ENCODE measurements around the gene CASP10.
"Not testable (repeated sequence)": the region's sequence is repeated elsewhere in the genome, so short reads cannot be mapped to it uniquely, and the experiment has no call there.

CASP10 gene

GRCh38 chr2:201150454-201151020 lies 32.4 kb upstream of the CASP10 start:
- intact Hi-C loops (cut with micrococcal nuclease), result loop anchor here (2.0 kb wide), 1 partner anchor 18 kb away; no protein-coding TSS in a partner anchor
- no peaks in the 10 kb centered on the region for H3K27me3 Mint-ChIP-seq
- H3K4me3 Mint-ChIP-seq, result peak overlapping the region; percentile 49
- H3K36me3 Mint-ChIP-seq (ENCODE audit: low read depth), result peaks cover 91% of the 10 kb centered on the region
- no peaks in the 10 kb centered on the region for H3K9me3 Mint-ChIP-seq
- peaks cover 75% of the 10 kb centered on the region for H3K4me1 Mint-ChIP-seq (ENCODE audit: low read depth)
- peak overlapping the region; percentile 80 for H3K27ac Mint-ChIP-seq

- no peaks in the 10 kb centered on the region for H3K9me3 Mint-ChIP-seq
- peak overlapping the region; percentile 49 for H3K4me3 Mint-ChIP-seq
- intact Hi-C loops (cut with micrococcal nuclease), result loop anchor here (2.0 kb wide), 1 partner anchor 19 kb away; no protein-coding TSS in a partner anchor
- H3K27ac Mint-ChIP-seq, result peak overlapping the region; percentile 80
- H3K4me1 Mint-ChIP-seq (ENCODE audit: low read depth), result peaks cover 82% of the 10 kb centered on the region
- peaks cover 89% of the 10 kb centered on the region for H3K36me3 Mint-ChIP-seq (ENCODE audit: low read depth)
- no peaks in the 10 kb centered on the region for H3K27me3 Mint-ChIP-seq
Measured at GRCh38 chr2:201151127-201151981, 31.6 kb upstream of the CASP10 start.

- H3K27ac Mint-ChIP-seq, result peak overlapping the region; percentile 80
- intact Hi-C loops (cut with micrococcal nuclease), result no loop called here
Measured at GRCh38 chr2:201152517-201152916, 30.4 kb upstream of the CASP10 start.

GRCh38 chr2:201152999-201153815 lies 29.7 kb upstream of the CASP10 start:
- H3K36me3 Mint-ChIP-seq (ENCODE audit: low read depth), result peaks cover 94% of the 10 kb centered on the region
- peak overlapping the region; percentile 80 for H3K27ac Mint-ChIP-seq
- H3K27me3 Mint-ChIP-seq, result no peaks in the 10 kb centered on the region
- H3K9me3 Mint-ChIP-seq, result no peaks in the 10 kb centered on the region
- H3K4me1 Mint-ChIP-seq (ENCODE audit: low read depth), result peaks cover 86% of the 10 kb centered on the region
- no peak overlapping the region for H3K4me3 Mint-ChIP-seq
- intact Hi-C loops (cut with micrococcal nuclease), result no loop called here

More at GRCh38 chr2:201152517-201152916, 30.4 kb upstream of the CASP10 start:
- no peaks in the 10 kb centered on the region for H3K9me3 Mint-ChIP-seq
- H3K27me3 Mint-ChIP-seq, result no peaks in the 10 kb centered on the region
- no peak overlapping the region for H3K4me3 Mint-ChIP-seq
- H3K4me1 Mint-ChIP-seq (ENCODE audit: low read depth), result peaks cover 81% of the 10 kb centered on the region
- H3K36me3 Mint-ChIP-seq (ENCODE audit: low read depth), result peaks cover 90% of the 10 kb centered on the region

GRCh38 chr2:201154615-201155399 lies 28.1 kb upstream of the CASP10 start:
- Mint-ChIP-seq H3K9me3 (no peaks in the 10 kb centered on the region), H3K27me3 (no peaks in the 10 kb centered on the region), H3K27ac (peak overlapping the region; percentile 94), H3K36me3 (ENCODE audit: low read depth) (peaks cover 94% of the 10 kb centered on the region), H3K4me1 (ENCODE audit: low read depth) (peaks cover 79% of the 10 kb centered on the region), H3K4me3 (peak overlapping the region; percentile 17)
- intact Hi-C loops (cut with micrococcal nuclease), result loop anchor here (5.0 kb wide), 1 partner anchor 83 kb away; the partner anchor contains the start of genes HYCC2 and NDUFB3

GRCh38 chr2:201156036-201156435 lies 26.9 kb upstream of the CASP10 start:
- intact Hi-C loops (cut with micrococcal nuclease), result loop anchor here (5.0 kb wide), 1 partner anchor 84 kb away; the partner anchor contains the start of genes HYCC2 and NDUFB3
- Mint-ChIP-seq H3K36me3 (ENCODE audit: low read depth) (peaks cover 94% of the 10 kb centered on the region), H3K4me3 (no peak overlapping the region), H3K4me1 (ENCODE audit: low read depth) (peaks cover 74% of the 10 kb centered on the region), H3K27me3 (no peaks in the 10 kb centered on the region), H3K27ac (peak overlapping the region; percentile 94), H3K9me3 (no peaks in the 10 kb centered on the region)

- peaks cover 68% of the 10 kb centered on the region for H3K4me1 Mint-ChIP-seq (ENCODE audit: low read depth)
- H3K27me3 Mint-ChIP-seq, result no peaks in the 10 kb centered on the region
- intact Hi-C loops (cut with micrococcal nuclease), result loop anchor here (5.0 kb wide), 1 partner anchor 84 kb away; the partner anchor contains the start of genes HYCC2 and NDUFB3
- H3K27ac Mint-ChIP-seq, result peak overlapping the region; percentile 94
- H3K36me3 Mint-ChIP-seq (ENCODE audit: low read depth), result peaks cover 94% of the 10 kb centered on the region
- H3K4me3 Mint-ChIP-seq, result no peak overlapping the region
- H3K9me3 Mint-ChIP-seq, result no peaks in the 10 kb centered on the region
Measured at GRCh38 chr2:201156640-201157039, 26.3 kb upstream of the CASP10 start.

- Mint-ChIP-seq H3K9me3 (no peaks in the 10 kb centered on the region), H3K4me1 (ENCODE audit: low read depth) (peaks cover 66% of the 10 kb centered on the region), H3K27ac (peak overlapping the region; percentile 94), H3K36me3 (ENCODE audit: low read depth) (peaks cover 94% of the 10 kb centered on the region), H3K4me3 (peak overlapping the region; percentile 45), H3K27me3 (no peaks in the 10 kb centered on the region)
- intact Hi-C loops (cut with micrococcal nuclease), result loop anchor here (1.0 to 5.0 kb wide), 2 partner anchors 40 to 85 kb away; partner anchors contain the start of genes HYCC2 and NDUFB3
Measured at GRCh38 chr2:201157694-201158093, 25.2 kb upstream of the CASP10 start.

- Mint-ChIP-seq H3K4me1 (ENCODE audit: low read depth) (peaks cover 60% of the 10 kb centered on the region), H3K36me3 (ENCODE audit: low read depth) (peaks cover 94% of the 10 kb centered on the region), H3K27ac (peak overlapping the region; percentile 94), H3K4me3 (peak overlapping the region; percentile 45), H3K9me3 (no peaks in the 10 kb centered on the region), H3K27me3 (no peaks in the 10 kb centered on the region)
- intact Hi-C loops (cut with micrococcal nuclease), result loop anchor here (1.0 to 5.0 kb wide), 2 partner anchors 41 to 86 kb away; partner anchors contain the start of genes HYCC2 and NDUFB3
Measured at GRCh38 chr2:201158111-201158929, 24.6 kb upstream of the CASP10 start.

- intact Hi-C loops (cut with micrococcal nuclease), result no loop called here
- Mint-ChIP-seq H3K4me3 (no peak overlapping the region), H3K36me3 (ENCODE audit: low read depth) (peaks cover 87% of the 10 kb centered on the region)
Measured at GRCh38 chr2:201164166-201164565, 18.8 kb upstream of the CASP10 start.

GRCh38 chr2:201167546-201167945 lies 15.4 kb upstream of the CASP10 start:
- H3K9me3 Mint-ChIP-seq, result peaks cover 14% of the 10 kb centered on the region
- H3K36me3 Mint-ChIP-seq (ENCODE audit: low read depth), result peaks cover 53% of the 10 kb centered on the region
- no peaks in the 10 kb centered on the region for H3K27me3 Mint-ChIP-seq
- H3K27ac Mint-ChIP-seq, result peak overlapping the region; percentile 59
- no peak overlapping the region for H3K4me3 Mint-ChIP-seq
- intact Hi-C loops (cut with micrococcal nuclease), result no loop called here
- H3K4me1 Mint-ChIP-seq (ENCODE audit: low read depth), result peaks cover 32% of the 10 kb centered on the region

More at GRCh38 chr2:201164166-201164565, 18.8 kb upstream of the CASP10 start:
- Mint-ChIP-seq H3K9me3 (peaks cover 12% of the 10 kb centered on the region), H3K4me1 (ENCODE audit: low read depth) (peaks cover 39% of the 10 kb centered on the region), H3K27me3 (no peaks in the 10 kb centered on the region), H3K27ac (no peak overlapping the region)

- intact Hi-C loops (cut with micrococcal nuclease), result not testable (repeated sequence)
Measured at GRCh38 chr2:201168496-201168895, 14.4 kb upstream of the CASP10 start.

More at GRCh38 chr2:201168496-201168895, 14.4 kb upstream of the CASP10 start:
- Mint-ChIP-seq H3K4me1 (ENCODE audit: low read depth) (peaks cover 30% of the 10 kb centered on the region), H3K9me3 (peaks cover 14% of the 10 kb centered on the region), H3K36me3 (ENCODE audit: low read depth) (peaks cover 44% of the 10 kb centered on the region), H3K27ac (peak overlapping the region; percentile 59)
- not testable (repeated sequence) for H3K4me3 Mint-ChIP-seq, H3K27me3 Mint-ChIP-seq
